ENCODE measurements around the gene REXO1.
"Not testable (repeated sequence)": the region's sequence is repeated elsewhere in the genome, so short reads cannot be mapped to it uniquely, and the experiment has no call there.

The REXO1 gene

DNA sequence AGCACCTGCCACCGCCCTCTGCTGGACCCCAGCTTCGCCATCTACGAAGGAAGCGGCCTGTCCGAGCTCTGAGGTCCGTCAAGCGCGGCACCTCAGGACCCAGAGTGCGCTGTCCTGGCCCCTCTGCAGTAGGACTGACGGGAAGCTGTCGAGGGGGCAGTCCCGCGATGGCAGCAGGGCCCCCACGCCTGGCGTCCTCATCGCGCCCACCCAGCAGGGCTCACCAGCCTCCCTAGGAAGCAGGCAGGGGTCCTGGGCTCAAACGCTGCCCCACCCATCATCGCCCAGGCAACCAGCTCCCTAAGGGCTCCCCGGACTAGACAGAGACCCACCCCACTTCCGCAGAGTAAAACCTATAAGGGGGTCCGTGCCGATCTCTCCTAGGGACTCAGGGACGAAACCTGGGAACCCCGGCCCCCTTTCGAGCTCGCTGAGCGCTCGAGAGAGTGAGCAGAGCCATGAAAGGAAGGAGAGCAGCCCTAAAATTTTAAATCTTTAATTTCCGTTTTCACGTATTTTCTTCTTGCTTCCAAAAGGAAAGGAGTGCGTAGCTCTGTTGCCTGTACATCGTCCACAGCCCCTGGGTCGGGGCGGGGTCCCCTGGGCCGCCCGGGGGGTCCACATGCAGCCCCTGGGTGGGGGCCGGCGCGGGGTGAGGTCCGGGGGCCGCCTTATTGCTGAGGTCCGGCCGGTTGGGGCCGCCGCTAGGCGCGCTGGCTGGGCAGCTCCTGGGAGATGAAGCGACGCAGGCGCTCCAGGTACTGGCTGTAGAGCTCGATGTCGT is 28.4 kb upstream of the REXO1 start:
- not testable (repeated sequence) for DNase-seq

DNA sequence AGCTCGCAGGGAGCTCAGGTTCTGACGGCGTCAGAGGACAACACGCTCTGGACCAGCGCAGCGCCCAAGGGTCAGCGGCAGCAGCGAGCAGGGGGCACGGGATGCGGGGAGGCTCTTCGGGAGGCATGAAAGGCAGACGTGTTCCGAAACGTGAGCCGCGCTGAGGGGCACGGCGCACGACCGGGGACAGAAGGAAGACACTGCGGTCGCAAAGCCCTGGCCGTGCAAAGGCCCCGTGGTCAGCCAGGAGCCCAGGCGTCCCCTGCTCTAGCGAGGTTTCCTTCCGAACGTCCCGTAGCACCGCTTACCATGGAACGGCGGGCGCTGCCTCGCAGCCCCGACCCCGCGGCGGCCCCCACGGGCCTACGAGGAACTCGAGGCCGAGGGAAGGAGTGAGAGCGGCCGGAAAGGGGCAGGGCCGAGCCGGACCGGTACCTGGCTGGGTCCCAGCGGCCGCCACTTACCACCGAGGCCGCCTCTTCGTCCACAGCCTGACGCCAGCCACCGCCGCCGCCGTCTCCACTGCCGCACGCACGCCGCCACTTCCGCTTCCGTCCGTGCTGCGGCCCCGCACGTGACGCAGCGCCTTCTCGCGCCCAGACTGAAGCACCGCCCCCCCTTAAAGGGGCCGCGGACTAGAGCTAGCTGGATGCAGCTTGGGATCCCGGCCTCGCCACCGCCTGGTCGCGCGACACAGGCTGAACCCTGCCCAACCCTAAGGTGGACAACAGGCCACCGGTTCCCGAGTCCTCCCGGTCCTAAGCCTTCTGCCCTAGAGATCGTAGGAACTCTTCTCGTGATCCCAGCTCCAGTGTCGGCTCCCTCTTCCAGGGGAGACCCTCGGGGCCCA is 27.6 kb upstream of the REXO1 start:
- peak; percentile 91 for DNase-seq

DNA sequence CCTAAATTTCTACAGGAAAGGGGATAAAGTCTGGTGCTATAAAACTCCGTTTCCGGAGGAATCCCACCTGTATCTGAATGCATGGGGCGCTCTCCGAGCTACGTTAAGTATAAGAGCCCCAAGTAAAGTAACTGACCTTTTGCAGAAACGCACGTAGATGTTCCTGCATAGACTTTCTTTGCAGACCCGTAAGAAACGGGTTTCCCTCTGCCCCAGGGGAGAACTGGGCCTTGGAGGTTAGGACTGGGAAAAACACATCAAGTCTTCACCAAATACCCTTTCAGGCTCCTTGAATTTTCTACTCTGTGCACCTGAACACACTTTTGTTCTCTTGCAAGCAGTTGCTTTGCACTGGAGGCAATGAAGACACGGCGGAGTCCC is 27.0 kb upstream of the REXO1 start:
- not testable (repeated sequence) for DNase-seq

DNA sequence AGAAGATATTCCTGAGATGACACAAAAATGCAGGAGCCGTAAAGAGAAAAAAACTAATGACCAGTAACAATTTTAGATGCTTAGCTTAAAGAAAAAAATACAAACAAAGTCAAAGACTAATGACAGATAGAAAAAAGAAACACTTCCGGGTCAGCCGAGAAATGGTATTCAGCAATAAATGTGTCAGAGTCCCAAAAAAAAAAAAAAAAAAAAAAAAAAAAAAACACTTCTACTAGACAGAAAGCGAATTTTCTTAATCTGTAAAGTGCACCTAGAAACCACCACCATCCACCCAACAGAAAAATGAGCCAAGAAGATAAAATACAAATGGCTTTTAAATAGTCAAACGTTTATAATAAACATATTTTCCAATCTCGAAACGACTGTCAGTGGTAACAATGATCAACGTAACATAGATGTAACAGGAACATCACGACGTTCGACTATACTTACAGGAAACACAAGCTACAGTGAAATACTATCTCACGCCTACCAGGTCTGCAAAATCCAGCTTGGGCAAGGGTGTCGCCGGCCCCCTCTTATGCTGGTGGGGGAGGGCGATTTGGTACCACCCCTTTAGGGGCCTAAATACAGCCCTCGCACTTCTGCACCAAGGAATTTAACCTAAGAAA is 26.4 kb upstream of the REXO1 start:
- peak; percentile 46 for DNase-seq

DNA sequence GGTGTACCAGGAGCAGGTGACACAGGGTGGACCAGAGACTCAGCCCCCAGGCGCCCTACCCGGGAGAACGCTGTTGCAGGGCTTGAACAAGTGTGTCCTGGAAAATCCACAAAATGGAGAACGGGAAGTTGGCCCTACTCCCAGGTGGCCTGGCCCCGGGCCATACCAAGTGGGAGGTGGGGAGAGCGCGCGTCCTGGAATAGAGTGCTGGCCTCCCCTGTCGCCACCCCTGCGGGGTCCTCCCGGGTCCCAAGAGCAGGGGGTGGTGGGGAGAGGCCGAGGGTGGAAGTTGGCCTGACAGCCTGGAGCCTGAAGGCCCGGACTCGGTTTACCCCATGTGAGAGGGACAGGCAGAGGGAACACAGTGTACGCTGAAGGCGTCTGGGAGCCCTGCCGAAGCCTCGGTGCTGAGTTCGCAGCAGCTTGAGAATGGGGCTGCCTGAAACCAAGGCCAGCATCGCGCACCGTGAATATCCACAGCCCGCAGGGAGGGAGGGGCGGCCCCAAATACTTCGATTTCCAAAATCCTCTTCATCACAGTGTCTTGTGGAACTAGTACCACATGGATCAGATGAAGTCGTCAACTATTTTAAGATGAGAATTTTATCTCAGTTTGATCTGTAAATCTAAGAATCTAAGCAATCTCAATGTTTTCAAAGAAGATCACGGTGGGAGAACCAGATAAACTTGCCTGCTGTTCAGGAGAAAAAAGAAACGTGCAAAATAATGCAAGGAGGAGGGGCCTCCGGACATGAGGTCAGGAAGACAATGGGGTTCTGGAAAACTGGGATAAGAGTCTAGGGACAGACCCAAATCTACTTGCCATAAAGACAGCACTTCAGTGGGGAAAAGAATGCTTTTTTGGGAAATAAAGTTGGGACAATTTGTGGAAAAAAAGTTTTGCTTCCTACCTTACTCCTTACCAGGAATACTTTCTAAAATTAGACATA is 25.5 kb upstream of the REXO1 start:
- no peak for DNase-seq

DNA sequence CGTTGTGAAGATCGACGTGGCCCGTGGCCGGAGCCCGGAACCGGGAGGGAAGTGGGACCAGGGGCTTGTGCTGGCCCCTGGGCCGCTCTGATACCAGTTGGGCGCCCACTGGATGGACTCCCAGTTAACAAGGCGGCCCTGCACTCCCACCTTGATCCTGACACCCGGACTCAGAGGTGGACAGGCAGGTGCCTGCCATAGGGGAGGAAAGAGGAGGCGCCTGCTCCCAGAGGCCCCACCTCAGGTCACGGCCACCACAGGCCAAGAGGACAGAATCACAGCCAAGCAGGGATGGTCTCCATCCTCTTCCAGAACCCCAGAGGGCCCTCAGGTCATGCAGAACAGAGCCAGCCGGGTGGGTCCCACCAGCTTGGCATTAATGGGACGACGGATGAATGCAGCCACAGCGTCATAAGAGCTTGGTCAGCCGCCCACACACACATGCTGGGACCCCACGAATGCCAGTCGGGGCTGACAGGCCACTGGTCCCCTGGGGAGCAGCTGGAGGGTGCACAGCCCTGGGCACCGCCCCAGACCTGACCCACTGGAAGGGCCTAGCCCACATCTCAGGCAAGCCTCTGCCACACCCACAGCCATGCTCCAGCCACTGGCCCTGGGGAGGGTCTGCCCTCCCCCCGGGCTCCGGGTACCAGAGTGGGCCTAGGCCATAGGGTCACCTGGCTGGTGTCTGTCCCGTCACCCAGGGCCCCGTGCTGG is 24.7 kb upstream of the REXO1 start:
- no peak for DNase-seq

DNA sequence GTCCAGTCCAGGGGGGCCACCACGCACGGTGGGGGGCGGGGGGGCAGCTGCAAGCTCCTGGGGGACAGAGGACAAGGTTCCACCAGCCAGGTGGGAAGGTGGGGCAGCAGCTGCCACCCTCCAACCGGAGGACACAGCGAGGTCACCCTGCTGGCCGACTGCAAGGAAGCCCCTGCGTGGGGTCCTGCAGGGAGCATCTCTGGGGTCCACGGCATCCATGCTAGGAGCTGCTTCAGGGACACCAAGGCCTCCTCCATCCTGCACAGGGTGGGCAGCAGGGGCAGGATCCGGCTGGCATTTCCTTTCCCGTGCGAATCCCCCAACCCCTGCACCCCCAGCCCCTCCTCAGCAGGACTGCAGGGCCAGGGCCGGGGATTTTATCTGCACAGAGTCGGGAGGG is 23.3 kb upstream of the REXO1 start:
- DNase-seq, result no peak

DNA sequence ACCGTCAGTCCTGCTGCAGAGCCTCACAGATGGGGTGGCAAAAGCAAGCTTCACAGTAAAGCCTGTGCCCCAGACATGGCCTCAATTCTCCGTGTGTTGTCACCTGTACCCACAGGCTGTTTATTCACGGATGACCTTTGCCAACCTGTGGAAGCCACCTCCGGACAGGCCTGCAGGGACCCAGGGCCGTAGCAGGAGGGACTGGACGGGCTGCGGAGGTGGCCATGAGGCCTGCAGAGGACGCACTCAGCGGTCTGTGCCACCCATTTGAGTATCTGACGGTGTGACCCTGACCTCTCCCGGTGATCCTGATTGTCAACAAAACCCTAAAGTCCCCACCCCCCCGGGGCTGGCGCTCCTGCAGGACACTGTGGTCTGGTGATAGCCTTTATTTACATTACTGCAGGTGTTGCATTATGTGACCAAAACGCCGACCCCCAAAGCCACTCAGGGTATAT is 22.9 kb upstream of the REXO1 start:
- DNase-seq, result no peak

DNA sequence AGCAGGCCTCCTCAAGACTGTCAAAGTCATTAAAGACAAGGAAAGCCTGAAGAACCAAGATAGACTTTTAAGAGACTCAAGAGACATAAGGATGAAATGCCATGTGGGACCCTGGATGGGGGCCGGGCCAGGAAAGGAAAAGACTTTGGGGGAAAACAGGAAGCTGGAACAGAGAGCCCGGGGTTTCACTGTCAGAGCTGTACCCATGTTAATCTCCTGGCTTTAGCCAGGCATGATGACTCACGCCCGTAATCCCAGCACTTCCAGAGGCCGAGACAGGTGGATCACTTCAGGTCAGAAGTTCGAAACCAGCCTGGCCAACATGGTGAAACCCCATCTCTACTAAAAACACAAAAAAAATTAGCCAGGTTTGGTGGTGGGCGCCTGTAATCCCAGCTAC is 20.7 kb upstream of the REXO1 start:
- DNase-seq, result no peak

DNA sequence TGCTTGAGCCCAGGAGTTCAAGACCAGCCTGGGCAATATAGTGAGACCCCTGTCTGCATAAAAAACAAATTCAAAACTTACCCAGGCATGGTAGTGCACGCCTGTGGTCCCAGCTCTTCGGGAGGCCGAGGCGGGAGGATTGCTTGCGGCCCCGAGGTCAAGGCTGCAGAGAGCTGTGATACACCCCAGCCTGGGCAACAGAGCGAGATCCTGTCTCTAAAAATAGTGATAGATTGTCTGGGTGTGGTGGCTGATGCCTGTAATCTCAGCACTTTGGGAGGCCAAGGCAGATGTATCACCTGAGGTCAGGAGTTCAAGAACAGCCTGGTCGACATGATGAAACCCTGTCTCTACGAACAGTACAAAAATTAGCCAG is 19.1 kb upstream of the REXO1 start:
- DNase-seq, result no peak

DNA sequence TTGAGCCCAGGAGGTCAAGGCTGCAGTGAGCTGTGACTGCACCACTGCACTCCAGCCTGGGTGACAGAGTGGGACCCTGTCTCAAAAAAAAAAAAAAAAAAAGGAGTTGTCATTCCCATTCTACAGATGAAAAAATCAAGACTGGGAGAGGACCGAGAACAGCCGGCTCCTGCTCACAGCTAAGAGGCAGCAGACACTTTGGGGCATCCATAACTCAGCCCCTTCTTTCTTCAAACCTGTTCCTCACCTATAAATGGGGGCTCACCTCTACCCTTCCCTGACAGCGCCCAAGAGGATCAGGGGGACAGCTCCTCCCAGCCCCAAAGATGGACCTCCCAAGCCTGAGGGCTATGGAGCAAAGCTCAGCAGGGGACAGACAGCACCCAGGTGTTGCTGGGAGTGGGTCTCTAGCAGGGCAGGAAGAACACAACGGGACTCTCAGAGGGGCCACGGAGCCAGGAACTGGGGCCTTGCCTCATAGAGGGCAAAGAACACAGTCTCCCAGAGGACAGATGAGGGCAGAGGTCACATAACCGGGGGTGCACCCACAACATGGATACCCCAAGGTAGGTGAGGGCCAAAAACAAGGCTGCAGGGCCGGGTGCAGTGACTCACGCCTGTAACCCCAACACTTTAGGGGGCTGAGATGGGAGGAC is 18.5 kb upstream of the REXO1 start:
- no peak for DNase-seq

DNA sequence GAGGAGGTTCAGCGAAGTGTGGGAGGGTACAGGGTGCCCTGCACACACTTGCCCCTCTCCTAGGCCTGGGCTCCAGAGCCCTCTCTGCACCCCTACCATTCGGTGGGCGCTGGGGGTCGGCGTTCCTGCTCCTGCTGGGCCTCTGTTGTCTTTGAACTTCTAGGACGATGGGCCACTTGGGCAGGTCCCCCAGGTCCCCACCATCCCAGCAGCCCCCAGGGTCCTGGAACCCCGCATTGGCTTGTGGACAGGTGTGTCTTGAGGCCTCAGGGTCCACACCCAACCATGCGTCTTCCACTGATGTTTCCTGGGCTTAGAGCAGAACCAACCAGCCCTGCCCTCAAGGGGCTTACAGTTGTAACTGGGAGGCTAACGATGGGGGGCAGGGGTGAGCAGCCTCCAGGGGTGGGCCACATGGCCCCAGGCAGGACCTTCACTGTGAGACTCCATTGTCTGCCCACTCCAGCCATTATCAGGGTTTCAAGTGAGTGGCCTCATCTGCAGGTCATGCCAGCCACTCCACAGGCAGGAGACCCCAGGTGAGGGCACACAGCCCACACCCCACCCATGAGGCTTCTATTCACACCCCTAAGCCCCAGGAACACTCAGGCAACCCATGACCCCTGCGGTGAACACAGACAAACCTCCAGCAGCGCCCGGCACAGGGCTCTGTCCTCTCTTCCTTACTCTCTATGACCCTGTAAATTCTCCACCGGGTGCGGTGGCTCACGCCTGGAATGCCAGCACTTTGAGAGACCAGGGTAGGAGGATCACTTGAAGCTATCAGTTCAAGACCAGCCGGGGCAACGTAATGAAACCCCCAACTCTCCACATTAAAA is 17.1 kb upstream of the REXO1 start:
- DNase-seq, result no peak

DNA sequence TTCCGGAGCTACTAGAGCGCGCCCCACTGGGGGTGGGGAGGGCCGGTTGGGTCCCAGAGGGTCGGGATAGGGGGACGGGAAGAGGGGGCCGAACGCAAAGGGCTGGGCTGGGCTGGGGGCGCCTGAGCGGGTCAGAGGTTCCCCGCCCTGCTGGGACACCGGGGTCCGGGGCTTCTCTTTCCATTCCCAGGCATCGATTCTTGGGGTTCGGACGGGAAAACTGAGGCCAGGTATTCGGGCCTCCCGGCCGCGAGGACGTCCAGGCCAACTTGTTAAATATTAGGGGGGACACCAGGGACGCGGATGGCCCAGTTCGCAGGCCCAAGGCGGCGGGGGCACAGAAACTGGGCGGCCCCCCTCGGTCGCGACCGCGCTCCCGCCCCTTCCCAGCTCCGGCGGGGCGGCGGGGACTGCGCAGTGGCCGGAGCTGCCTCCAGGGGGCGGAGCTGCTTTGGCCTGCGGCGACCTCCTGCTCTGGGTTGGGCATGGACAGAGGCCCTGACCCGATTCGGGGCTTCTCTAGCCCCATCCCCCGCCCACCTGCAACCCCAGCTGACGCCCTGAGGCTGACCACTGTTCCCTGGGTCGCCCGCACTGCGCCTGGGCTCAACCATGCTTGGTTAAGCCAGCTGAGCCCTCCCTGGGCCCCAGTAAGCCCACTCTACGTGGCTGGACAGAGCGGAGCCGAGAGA is 16.3 kb upstream of the REXO1 start:
- DNase-seq, result peak; percentile 80

DNA sequence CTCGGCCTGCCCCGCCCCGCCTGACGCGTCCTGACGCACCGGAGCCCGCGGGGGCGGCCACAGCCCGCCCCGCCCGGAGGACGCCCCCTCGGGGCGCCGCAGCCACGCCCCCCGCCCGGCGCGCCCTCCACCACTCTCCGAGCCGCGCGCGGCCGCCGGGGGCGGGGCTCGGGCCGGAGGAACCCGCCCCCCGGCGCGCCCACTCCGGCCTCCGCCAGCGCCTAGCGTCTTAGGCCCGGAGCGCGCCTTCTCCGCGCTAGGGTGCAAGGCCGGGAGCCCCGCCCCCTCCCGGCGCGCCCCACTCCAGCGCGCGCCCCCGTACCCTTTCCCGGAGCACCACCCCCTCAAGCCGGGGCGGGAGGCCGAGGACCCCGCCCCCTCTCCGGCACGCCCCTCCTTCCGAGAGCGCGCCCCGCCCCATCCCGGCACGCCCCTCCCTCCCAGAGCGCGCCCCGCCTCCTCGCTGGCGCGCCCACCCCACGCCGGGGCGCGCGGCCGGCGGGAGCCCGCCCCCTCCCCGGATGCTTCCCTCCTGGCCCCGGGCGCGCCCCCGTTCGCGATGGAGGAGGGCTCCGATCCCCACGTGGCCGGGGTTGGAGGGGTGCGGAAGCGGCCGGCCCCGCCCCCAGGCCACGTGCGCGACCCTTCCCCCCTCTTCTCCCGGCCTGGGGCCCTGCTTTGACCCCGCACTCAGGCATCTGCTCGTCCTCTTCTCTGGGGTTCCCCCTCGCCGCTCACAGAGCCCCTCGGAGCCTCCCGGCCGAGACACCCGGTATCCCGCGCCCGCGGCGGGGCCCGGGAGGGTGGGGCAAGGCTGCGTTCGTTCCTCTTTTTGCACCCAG is 15.6 kb upstream of the REXO1 start:
- peak; percentile 93 for DNase-seq

DNA sequence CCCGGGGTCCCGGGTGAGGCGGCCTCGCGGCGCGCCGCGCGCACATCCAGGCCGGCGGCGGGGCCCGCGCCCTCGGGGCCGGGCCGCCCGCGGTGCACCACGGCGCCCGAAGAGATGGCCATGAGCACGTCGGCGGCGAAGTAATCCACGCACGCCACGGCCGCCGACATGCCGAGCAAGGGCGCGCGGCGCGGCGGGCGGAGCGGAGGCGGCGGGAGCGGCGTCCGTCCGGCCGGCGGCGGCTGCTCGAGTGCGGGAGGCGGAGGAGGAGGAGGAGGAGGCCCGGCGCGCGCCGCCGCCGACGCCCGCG is 15.0 kb upstream of the REXO1 start, which contains the start of gene KLF16:
TSS of gene KLF16 (minus strand) at position 252 of the 310 bp plus-strand sequence. CDS start at position 170, 82 bp downstream.
- no peak for DNase-seq

DNA sequence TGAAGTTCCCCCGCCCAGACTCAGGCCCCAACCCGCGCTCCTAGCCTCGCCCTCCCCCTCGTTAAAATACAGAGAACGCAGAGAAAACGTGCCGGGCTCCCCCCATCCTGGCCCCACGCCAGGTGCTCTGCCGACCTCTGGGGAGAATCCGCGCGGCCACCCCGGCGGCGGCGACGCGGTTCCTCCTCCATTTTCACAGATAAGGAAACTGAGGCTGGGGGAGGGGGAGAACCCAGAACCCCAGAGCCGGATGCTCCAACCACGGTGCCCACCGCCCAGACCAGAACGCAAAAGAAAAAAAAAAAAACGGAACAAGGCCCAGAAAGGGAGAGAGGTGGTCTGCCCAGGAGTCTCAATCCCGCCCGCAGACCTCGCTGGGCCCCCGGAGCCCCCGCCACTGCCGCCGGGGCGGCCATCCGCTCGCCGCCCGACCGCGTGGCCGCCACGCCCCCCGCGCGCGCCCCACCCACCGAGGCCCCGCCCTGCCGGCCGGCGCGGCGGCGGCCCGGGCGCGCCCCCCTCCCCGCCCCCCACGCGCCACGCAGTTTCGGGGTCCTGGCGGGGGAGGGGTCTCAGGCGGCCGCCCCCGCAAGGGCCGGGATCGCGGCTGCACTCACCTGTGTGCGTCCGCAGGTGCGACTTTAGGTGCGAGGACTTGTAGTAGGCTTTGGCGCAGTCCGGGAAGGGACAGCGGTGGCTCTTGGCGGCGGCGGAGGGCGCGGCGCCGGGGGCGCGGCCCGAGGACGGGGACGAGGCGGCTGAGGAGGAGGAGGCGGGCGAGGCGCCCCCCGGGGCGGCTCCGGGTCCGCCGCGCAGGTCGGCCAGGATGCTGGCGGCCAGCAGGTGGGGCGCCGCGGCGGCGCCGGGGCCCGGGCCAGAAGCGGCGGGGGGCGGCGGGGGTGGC is 14.4 kb upstream of the REXO1 start:
- DNase-seq, result peak; percentile 73

DNA sequence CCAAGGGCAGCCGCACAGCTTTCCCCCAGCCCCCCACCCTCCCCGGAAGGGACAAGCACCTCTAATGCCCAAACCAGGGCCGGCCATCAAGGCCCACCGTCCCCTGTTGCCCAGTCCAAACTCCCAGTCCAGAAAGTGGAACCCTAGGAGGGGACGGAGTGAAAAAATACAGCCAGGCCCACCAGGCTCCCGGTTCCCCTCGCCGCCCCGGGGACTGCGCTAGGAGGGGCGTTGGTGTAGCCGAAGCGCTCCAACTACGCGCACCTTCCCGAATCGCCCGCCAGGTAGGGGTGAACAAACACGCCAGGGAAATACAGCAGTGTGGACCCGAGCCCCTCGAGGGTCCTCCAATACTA is 13.8 kb upstream of the REXO1 start:
- no peak for DNase-seq

DNA sequence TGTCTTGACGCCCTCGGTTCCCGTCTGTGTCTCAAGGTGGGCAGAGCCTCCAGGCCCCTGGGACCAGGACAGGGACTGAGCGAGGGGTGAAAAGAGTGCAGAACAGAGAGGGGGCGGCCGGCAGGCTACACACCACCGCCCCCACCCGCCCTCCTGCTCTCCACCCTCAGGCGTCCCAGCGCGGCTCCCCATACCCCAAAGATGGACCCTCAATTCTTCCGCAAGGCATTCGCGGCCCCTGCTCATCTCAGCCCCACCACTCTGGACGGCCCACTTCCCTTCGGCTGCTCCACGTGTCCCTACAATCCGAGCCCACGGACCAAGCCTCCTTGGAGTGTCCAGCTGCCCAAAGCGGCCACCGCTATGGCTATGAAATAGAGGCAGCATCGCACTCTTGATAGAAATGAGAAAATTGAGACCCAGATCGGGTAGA is 13.3 kb upstream of the REXO1 start:
- DNase-seq, result no peak
